Keratinocyte (primary cell): Measurements from ENCODE around the gene SMPD4. TPM values are rescaled to one million over a fixed set of nuclear protein-coding genes. Genes with fewer than 3 reads are reported as not detected.

Experiments used
- DNase-seq: peaks from one replicate; pipeline ENCODE4 v3.0.0-alpha.2; 2011; ENCODE audit warnings: low read depth, missing footprints, low spot score
- FAIRE-seq: peaks from 2 replicates; lab custom pipeline; 2011; peaks lifted over from hg19 to GRCh38; lab: Jason Lieb, UNC
- H2AFZ ChIP-seq: 2 replicates; pipeline ENCODE4 v1.6.0; 2012; ENCODE audit warnings: low read length, control low read depth, inconsistent platforms; ENCODE audit not compliant: control insufficient read depth
- H3K27ac ChIP-seq: 2 replicates; pipeline ENCODE4 v1.5.1; 2011; ENCODE audit warnings: low read length; ENCODE audit not compliant: control insufficient read depth, insufficient read depth
- H3K27me3 ChIP-seq: 3 replicates; pipeline ENCODE4 v1.6.0; 2011; ENCODE audit warnings: low read length; ENCODE audit not compliant: control insufficient read depth, insufficient read depth; ENCODE audit errors: extremely low read depth
- H3K36me3 ChIP-seq, 2 experiments: 2 replicates in 1 of 2; 3 replicates in 1 of 2; pipeline ENCODE4 v1.5.1; 2011; ENCODE audit warnings: low read length in 2 of 2, mild to moderate bottlenecking in 1 of 2; ENCODE audit not compliant: control insufficient read depth in 2 of 2, insufficient read depth in 2 of 2; ENCODE audit errors: extremely low read depth in 1 of 2
- H3K4me1 ChIP-seq: 3 replicates; pipeline ENCODE4 v1.5.1; 2011; ENCODE audit warnings: low read length; ENCODE audit not compliant: control insufficient read depth, insufficient read depth; ENCODE audit errors: extremely low read depth
- H3K4me2 ChIP-seq: 3 replicates; pipeline ENCODE4 v1.6.0; 2011; ENCODE audit warnings: low read depth, low read length; ENCODE audit not compliant: control insufficient read depth, insufficient read depth; ENCODE audit errors: extremely low read depth
- H3K4me3 ChIP-seq, 3 experiments: fragments of 200-600 bp in 1 of 3; sonication (generic) in 1 of 3; 2 replicates in 2 of 3; 3 replicates in 1 of 3; pipeline ENCODE4 v1.5.1; 2011 to 2016; ENCODE audit warnings: low read length in 3 of 3, mild to moderate bottlenecking in 3 of 3, control low read depth in 2 of 3, inconsistent platforms in 1 of 3, low read depth in 1 of 3, mixed read lengths in 1 of 3, mixed run types in 1 of 3, moderate library complexity in 1 of 3; ENCODE audit not compliant: control insufficient read depth in 2 of 3, insufficient read depth in 2 of 3; ENCODE audit errors: extremely low read depth in 1 of 3
- H3K79me2 ChIP-seq: 2 replicates; pipeline ENCODE4 v1.6.0; 2012; ENCODE audit warnings: low read length; ENCODE audit not compliant: control insufficient read depth, insufficient read depth
- H3K9ac ChIP-seq: 3 replicates; pipeline ENCODE4 v1.6.0; 2011; ENCODE audit warnings: low read length; ENCODE audit not compliant: control insufficient read depth, insufficient read depth; ENCODE audit errors: extremely low read depth
- H3K9me1 ChIP-seq: 3 replicates; pipeline ENCODE4 v1.6.0; 2011; ENCODE audit warnings: low read length; ENCODE audit not compliant: control insufficient read depth, insufficient read depth; ENCODE audit errors: extremely low read depth
- H3K9me3 ChIP-seq: 2 replicates; pipeline ENCODE4 v1.5.1; 2012; ENCODE audit warnings: low read depth, low read length; ENCODE audit not compliant: control insufficient read depth
- H4K20me1 ChIP-seq: 3 replicates; pipeline ENCODE4 v1.6.0; 2011; ENCODE audit warnings: low read length; ENCODE audit not compliant: control insufficient read depth, insufficient read depth; ENCODE audit errors: extremely low read depth
- EZH2 ChIP-seq: IDR thresholded peaks from one replicate; pipeline ENCODE4 v1.6.1; 2012; ENCODE audit warnings: inconsistent platforms, mild to moderate bottlenecking, low read length, moderate library complexity
- dilution Hi-C: fragments of 300-500 bp; cut with MboI; formaldehyde crosslinking; loops from one replicate; pipeline ENCODE4 v1.7.0; 2020; ENCODE audit warnings: low sequenced_read_pairs; ENCODE audit not compliant: extremely low pct_ligation_motif_present
- polyA plus RNA-seq, 5 experiments: library from polyadenylated mRNA; depleted of rRNA in 3 of 5; stranded (reverse) in 3 of 5; stranded (forward) in 1 of 5; unstranded in 1 of 5; fragments of >200 nt; gene quantifications; 1 replicate in 1 of 5; 2 replicates in 3 of 5; 3 replicates in 1 of 5; pipeline versions ENCODE4 v1.2.1 to v1.2.3, GENCODE V29; 2011 to 2012; ENCODE audit warnings: missing spikeins in 2 of 5, low read depth in 1 of 5, low replicate concordance in 1 of 5
- TF ChIP-seq, protein P1 (sequence below), 3 experiments: IDR thresholded peaks in 1 of 3; conservative IDR thresholded peaks in 1 of 3; optimal IDR thresholded peaks in 1 of 3; 2 replicates in 2 of 3; 3 replicates in 1 of 3; pipeline versions ENCODE3 to v1.5.1; 2011; ENCODE audit warnings: low read length in 3 of 3, mild to moderate bottlenecking in 3 of 3, moderate library complexity in 2 of 3, control low read depth in 1 of 3, inconsistent platforms in 1 of 3; ENCODE audit not compliant: insufficient read depth in 2 of 3; ENCODE audit errors: extremely low read depth in 1 of 3

Gene SMPD4
- polyA plus RNA-seq, 1 donor (not counting 4 experiments of a cell fraction or from before 2014, with no cell fraction given), result 23.8 TPM

DNA sequence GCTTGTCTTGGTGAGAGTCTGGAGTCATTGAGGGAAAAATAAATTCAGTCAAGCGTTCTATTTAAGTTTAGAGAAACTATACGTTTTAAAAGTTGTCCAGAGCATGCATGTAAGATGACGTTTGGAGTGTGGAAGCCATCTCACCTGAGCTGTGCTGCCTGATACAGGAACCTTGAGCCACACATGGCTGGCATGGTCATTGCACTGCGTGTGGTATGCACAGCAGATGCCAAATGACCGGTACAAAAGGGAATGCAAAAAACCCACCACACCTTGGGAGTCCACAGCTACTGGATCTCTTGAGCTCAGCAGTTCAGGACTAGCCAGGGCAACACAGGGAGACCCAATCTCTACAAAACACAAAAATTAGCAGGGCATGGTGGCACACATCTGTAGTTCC, 5.0 kb upstream of the SMPD4 start:
- H3K9me1 ChIP-seq, result peaks cover 4% of the 10 kb centered on the region
- no peaks in the 10 kb centered on the region for H4K20me1 ChIP-seq
- H3K79me2 ChIP-seq, result peaks cover 31% of the 10 kb centered on the region
- no peak overlapping the region for H3K4me2 ChIP-seq
- no peak for FAIRE-seq
- H3K27me3 ChIP-seq, result no peaks in the 10 kb centered on the region
- peaks cover 1 to 9% of the 10 kb centered on the region in 2 experiments for H3K36me3 ChIP-seq
- no peak for DNase-seq
- H3K27ac ChIP-seq, result no peak overlapping the region
- H2AFZ ChIP-seq, result no peak overlapping the region
- H3K4me1 ChIP-seq, result peaks cover 7% of the 10 kb centered on the region
- H3K9me3 ChIP-seq, result no peaks in the 10 kb centered on the region
- no peak overlapping the region for H3K9ac ChIP-seq
- dilution Hi-C loops, result no loop called here
- H3K4me3 ChIP-seq, result no peak overlapping the region
- TF ChIP-seq, protein P1, sequence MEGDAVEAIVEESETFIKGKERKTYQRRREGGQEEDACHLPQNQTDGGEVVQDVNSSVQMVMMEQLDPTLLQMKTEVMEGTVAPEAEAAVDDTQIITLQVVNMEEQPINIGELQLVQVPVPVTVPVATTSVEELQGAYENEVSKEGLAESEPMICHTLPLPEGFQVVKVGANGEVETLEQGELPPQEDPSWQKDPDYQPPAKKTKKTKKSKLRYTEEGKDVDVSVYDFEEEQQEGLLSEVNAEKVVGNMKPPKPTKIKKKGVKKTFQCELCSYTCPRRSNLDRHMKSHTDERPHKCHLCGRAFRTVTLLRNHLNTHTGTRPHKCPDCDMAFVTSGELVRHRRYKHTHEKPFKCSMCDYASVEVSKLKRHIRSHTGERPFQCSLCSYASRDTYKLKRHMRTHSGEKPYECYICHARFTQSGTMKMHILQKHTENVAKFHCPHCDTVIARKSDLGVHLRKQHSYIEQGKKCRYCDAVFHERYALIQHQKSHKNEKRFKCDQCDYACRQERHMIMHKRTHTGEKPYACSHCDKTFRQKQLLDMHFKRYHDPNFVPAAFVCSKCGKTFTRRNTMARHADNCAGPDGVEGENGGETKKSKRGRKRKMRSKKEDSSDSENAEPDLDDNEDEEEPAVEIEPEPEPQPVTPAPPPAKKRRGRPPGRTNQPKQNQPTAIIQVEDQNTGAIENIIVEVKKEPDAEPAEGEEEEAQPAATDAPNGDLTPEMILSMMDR (optimal IDR thresholded peaks at IDR 0.05 in 1 of 3, IDR thresholded peaks at IDR 0.05 in 1 of 3, conservative IDR thresholded peaks at IDR 0.05 in 1 of 3; ENCODE audit: extremely low read depth in 1 of 3, insufficient read depth in 2 of 3, low read length in 3 of 3), result no peak
- TF ChIP-seq EZH2, result no peak

DNA sequence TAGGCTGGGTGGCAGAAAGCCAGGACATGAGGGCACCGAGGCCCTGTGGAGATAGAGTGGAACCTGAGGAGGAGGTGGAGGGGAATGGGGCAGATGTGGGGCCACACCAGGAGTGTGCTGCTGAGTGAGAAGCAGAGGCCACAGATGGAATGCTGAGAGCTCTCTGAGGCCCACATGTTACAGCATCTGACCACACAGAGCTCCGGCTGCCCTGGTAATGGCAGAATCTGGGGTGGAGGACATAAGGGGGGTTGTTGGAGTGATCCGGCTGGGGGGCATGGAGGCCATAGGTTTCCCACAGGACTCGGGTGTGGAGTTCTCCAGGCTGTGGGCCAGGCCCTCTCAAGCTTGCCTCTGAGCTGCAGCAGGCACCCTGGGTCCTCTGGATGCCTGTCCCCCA, 4.5 kb upstream of the SMPD4 start:
- peaks cover 4% of the 10 kb centered on the region for H3K9me1 ChIP-seq
- H3K4me1 ChIP-seq, result peaks cover 7% of the 10 kb centered on the region
- H3K4me2 ChIP-seq, result no peak overlapping the region
- FAIRE-seq (no peak), DNase-seq (no peak)
- H3K79me2 ChIP-seq, result peaks cover 35% of the 10 kb centered on the region
- H3K4me3 ChIP-seq, result no peak overlapping the region
- no peaks in the 10 kb centered on the region for H3K9me3 ChIP-seq
- dilution Hi-C loops, result no loop called here
- H2AFZ ChIP-seq, result no peak overlapping the region
- TF ChIP-seq, protein P1 (optimal IDR thresholded peaks at IDR 0.05 in 1 of 3, IDR thresholded peaks at IDR 0.05 in 1 of 3, conservative IDR thresholded peaks at IDR 0.05 in 1 of 3; ENCODE audit: extremely low read depth in 1 of 3, insufficient read depth in 2 of 3, low read length in 3 of 3), result no peak
- TF ChIP-seq EZH2, result no peak
- H4K20me1 ChIP-seq, result no peaks in the 10 kb centered on the region
- H3K36me3 ChIP-seq, result peaks cover 1 to 9% of the 10 kb centered on the region in 2 experiments
- no peaks in the 10 kb centered on the region for H3K27me3 ChIP-seq
- H3K27ac ChIP-seq, result no peak overlapping the region
- no peak overlapping the region for H3K9ac ChIP-seq
